Fibroblast of the aortic adventitia (primary cell): Measurements from ENCODE around the gene EHD2. TPM values are rescaled to one million over a fixed set of nuclear protein-coding genes. Genes with fewer than 3 reads are reported as not detected.

Experiments
- DNase-seq: peaks from one replicate; pipeline ENCODE4 v3.0.0-alpha.2; 2010; ENCODE audit warnings: low read depth
- H3K4me3 ChIP-seq: 2 replicates; pipeline ENCODE4 v1.5.1; 2011; ENCODE audit warnings: low read depth, mild to moderate bottlenecking, control low read depth, low read length, moderate library complexity
- total RNA-seq: library from RNA; depleted of rRNA; stranded (reverse); fragments of >200 nt; gene quantifications from 2 replicates; pipeline ENCODE4 v1.2.3, GENCODE V29; 2012; ENCODE audit warnings: low replicate concordance
- TF ChIP-seq, protein P1 (sequence below): IDR thresholded peaks from 2 replicates; pipeline ENCODE4 v1.5.1; 2011; ENCODE audit warnings: mild to moderate bottlenecking, low read length, control low read depth, inconsistent platforms; ENCODE audit not compliant: insufficient read depth

EHD2 gene
- total RNA-seq, 1 donor, result 110 TPM

DNA sequence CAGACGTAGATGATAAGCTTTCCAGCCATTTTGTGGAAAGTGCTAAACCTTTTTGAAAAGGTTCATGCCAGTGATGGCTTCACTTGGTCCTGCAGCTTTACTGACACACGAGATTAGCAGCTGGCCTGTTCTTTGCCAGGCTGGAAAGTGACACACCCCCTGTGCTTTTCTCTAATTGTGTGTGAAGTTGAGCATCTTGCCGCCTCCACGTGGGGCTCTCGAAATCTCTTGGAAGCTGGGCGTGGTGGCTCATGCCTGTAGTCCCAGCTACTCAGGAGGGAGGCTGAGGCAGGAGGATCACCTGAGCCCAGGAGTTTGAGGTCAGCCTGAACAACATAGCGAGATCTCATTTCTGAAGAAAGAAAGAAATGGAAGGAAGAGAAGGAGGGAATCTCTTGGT lies 25.3 kb upstream of the EHD2 start:
- TF ChIP-seq, protein P1, sequence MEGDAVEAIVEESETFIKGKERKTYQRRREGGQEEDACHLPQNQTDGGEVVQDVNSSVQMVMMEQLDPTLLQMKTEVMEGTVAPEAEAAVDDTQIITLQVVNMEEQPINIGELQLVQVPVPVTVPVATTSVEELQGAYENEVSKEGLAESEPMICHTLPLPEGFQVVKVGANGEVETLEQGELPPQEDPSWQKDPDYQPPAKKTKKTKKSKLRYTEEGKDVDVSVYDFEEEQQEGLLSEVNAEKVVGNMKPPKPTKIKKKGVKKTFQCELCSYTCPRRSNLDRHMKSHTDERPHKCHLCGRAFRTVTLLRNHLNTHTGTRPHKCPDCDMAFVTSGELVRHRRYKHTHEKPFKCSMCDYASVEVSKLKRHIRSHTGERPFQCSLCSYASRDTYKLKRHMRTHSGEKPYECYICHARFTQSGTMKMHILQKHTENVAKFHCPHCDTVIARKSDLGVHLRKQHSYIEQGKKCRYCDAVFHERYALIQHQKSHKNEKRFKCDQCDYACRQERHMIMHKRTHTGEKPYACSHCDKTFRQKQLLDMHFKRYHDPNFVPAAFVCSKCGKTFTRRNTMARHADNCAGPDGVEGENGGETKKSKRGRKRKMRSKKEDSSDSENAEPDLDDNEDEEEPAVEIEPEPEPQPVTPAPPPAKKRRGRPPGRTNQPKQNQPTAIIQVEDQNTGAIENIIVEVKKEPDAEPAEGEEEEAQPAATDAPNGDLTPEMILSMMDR, result no peak
- DNase-seq, result no peak
- no peak overlapping the region for H3K4me3 ChIP-seq

DNA sequence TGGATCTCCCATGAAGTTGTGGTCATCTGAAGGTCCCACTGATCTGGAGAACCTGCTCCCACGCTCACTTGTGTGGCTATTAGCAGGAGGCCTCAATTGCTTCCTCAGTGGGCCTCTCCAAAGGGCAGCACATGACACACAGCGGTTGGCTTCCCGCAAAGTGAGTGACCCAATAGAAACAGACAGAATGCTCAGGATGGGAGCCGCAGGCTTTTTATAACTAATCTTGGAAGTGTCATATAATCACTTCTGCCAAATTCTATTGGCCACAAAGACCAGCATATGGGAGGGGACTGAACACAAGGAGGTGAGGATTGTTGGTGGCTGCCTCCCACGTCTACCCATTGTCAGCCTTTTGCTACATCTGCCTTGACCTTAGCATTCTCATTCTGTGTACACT lies 22.1 kb upstream of the EHD2 start:
- TF ChIP-seq, protein P1, result no peak
- no peak for DNase-seq
- no peak overlapping the region for H3K4me3 ChIP-seq

DNA sequence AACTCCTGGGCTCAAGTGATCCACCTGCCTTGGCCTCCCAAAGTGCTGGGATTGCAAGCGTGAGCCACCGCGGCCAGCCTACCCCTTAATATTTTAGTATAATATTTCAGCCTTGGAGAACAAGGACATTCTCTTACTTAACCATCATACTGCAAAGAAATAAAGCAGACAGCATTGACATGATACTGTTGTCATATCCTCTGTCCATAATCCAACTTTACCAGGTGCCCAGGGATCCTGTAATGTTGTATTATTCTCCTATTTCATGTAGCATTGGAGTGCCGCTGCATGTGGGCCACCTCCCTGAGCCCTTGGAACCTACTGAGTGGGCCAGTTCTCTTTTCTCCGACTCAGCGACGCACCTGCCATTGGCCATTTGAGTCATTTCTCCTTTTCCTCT lies 21.4 kb upstream of the EHD2 start:
- DNase-seq, result no peak
- H3K4me3 ChIP-seq, result no peak overlapping the region
- TF ChIP-seq, protein P1, result no peak

DNA sequence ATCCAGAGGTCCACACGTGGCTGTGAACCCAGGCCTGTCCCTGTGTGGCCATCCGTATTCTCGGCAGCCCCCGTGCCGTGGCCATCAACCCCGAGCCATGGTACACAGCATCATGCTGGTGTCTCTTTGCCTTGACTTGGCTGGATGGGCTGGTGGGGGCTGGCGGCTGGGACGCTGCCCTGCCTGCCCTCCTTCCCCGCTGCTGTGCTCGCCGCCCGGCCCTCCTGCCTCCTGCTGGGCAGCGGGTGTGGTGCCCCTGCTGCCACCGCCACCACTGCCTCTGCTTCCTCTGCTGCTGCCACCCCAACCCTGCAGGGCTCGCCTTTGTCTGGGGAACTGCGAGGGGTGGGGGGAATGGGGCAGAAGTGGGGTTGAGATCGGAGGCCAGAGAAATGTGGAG lies 19.7 kb upstream of the EHD2 start:
- TF ChIP-seq, protein P1, result no peak
- no peak for DNase-seq
- H3K4me3 ChIP-seq, result no peak overlapping the region

DNA sequence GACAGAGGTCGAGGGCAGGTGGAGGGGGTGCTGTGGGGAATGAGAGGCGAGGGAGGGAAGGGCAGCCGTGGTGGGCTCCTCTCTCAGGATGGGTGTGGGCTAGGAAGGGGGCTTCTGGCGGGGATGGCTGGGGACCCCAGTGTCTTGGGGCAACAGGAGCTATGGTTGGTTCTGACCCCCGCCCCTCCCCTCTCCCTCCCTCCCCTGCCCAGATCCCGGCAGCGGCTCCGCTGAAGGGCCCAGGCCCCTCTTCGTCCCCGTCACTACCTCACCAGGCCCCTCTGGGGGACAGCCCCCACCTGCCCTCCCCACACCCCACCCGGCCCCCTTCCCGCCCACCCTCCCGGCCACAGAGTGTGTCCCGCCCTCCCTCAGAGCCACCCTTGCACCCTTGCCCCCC lies 19.3 kb upstream of the EHD2 start:
- TF ChIP-seq, protein P1, result no peak
- no peak overlapping the region for H3K4me3 ChIP-seq
- no peak for DNase-seq

DNA sequence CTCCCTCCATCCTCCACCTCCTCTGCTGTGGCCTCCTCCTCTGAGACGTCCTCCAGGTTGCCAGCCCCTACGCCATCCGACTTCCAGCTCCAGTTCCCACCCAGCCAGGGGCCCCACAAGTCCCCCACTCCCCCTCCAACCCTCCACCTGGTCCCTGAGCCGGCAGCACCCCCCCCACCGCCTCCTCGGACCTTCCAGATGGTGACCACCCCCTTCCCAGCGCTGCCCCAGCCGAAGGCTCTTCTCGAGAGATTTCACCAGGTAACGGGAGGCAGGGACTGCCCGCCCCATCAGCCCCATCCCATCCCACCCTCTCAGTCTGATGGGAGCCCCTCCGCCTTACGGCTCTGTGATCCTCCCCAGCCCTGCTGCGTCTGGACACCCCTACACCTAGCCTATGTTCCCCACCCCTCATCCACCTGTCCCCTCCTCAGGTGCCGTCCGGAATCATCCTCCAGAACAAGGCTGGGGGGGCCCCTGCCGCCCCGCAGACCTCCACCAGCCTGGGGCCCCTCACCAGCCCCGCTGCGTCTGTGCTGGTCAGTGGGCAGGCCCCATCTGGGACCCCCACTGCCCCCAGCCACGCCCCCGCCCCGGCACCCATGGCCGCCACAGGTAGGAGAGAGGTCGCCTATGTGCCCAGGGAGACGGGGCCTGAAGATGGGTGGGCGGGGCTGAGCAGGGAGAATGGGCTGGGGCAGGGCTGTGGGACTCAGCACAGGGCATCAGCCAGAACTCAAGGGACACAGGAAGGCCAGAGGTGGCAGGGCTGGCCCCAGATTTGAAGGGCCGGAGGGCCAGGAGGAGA lies 18.6 kb upstream of the EHD2 start:
- TF ChIP-seq, protein P1, result no peak
- H3K4me3 ChIP-seq, result no peak overlapping the region
- no peak for DNase-seq
